ENCODE measurements around the gene MNT.

MNT gene

GRCh38 chr17:2362016-2362415, 38.8 kb downstream of the MNT start:
- DNase-seq = no peak

GRCh38 chr17:2361010-2361760, 39.7 kb downstream of the MNT start:
- DNase-seq = no peak

- no peak for DNase-seq
These were observed 42.9 kb downstream of the MNT start for GRCh38 chr17:2357931-2358434.

GRCh38 chr17:2357237-2357636, 43.6 kb downstream of the MNT start:
- DNase-seq = no peak

- DNase-seq = no peak
These were observed 46.5 kb downstream of the MNT start for GRCh38 chr17:2354311-2354710.

- no peak for DNase-seq
These were observed 49.6 kb downstream of the MNT start for GRCh38 chr17:2351269-2351668.

GRCh38 chr17:2347805-2348685, 52.8 kb downstream of the MNT start:
- no peak for DNase-seq

- no peak for DNase-seq
These were observed 54.4 kb downstream of the MNT start for GRCh38 chr17:2346475-2346874.

DNA sequence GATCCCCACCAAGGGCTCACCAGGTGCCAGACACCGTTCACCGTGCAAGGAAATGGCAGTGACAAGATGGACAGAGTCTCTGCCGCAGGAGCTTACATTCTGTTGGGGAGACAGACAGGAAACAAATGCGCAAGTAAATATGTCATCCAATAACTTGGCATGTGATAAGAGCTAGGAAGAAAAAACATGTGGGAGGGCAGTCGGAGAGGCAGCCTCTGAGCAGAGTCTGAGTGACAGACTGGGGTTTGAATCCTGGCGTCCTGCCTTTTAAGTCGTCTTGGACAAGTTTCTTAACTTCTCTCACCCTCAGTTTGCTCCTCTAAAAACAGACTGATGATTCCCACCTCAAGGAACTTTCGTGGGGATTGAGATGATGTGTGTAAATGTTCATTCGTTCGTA, 56.3 kb downstream of the MNT start:
- DNase-seq = no peak

DNA sequence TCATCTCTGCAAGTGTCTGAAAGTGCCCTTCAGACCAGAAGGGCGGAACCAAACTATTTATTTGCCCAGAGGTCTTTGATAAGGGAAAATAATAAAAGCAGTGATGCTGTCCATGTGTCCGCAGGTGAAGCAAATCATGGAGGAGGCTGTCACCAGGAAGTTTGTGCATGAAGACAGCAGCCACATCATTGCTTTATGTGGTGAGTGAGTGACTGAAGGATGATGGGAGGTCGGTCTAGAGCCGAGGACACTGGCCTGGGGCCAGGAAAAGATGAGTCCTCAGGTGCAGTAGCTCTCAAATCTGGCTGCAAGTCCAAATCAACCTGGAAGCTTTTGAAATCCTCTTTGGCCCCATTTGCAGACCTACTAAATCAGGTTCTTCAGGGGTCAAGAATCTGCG, 57.4 kb downstream of the MNT start:
- no peak for DNase-seq

DNA sequence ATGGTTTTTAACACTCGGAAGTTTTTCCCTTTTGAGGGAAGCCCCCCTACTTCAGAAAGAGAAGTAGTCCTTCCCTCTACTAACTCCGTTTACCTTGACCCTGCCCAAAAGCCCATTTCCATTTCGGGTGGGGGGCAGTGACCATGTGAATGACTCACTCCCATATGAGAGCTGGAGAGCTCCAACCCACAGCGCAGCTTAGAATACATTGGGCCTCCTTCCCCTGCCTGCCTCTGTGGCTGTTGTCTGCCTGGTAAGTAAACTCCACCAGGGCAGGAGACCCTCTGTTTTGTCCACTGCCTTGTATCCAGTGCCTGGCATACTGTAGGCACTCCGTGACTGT, 62.6 kb downstream of the MNT start:
- DNase-seq = no peak

DNA sequence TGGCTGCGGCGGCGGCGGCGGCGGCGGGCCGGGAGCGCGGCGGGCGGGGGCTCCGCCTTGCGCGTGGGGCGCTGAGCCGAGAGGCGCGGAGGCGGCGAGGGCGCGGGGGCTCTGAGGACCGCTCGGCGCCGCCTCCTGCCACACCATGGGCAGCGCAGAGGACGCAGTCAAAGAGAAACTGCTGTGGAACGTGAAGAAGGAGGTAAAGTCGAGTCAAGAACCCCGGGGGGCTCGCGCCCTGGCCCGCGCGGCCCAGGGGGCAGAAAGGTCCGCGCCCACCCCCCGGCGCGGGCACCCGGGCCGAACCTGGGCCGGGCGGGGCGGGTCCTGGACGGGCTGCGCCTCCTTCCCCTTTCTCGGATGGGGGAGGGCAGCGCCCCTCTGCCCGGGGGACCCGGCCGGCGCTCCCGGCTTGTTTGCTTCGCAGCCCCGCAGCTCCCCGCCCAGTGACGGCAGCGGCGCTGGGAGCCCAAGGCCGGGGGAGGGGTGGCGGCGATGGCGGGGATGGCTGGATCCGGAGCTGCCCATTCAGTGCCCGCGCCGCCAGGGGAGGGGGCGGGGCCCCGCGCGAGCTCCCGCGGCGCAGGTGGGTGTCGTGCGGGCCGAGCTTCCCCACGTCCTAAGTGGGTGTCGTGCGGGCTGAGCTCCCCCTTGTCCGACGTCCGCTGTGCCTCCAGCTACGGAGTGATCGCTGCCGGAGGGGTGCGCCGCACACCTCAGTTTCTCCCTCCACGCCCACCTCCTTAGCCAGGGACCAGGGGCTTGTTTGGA, 63.1 kb downstream of the MNT start:
- DNase-seq = peak; percentile 42

DNA sequence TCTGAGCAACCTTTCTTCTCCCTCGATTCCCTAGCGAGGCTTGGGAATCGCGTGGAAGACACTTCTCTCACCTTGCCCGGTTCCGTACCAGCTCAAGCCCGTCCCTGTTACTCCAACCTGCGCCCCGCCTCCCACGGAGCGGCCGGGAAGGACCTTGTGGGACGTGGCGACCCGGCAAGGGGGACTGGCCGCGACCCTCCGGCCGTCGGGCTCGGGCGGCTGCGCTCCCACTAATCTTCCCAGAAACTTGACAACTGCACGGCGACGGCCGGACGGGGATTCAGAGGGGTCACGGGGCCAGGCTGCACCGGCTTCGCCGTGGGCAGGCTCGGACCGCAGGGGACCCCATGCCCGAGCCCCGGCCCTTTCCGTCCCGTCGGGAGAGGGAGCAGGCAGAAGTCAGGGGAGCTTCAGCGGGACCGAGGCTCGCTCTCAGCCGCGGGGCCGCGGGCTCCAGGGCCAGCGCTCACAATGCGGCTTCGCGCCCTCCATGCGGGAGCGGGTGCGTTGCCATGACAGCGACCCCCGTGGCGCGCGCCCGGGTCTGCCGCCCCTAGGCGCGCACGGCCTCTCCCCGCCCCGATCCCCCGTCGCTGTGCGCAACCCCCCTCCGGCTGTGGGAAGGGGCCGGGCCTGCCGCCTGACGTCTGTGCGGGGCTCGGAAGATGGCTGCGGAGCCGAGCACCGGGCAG, 63.9 kb downstream of the MNT start, which contains the start of gene SGSM2:
Gene SGSM2 (plus strand): TSS at position 650 of the 692 bp plus-strand sequence. CDS start 188 bp downstream, outside the sequence.
- peak; percentile 65 for DNase-seq

GRCh38 chr17:2336215-2336851, 64.5 kb downstream of the MNT start, which contains the start of gene TSR1:
TSR1 (minus strand) TSS chr17:2336457; CDS start chr17:2336427, 30 bp downstream.
- peak; percentile 79 for DNase-seq

DNA sequence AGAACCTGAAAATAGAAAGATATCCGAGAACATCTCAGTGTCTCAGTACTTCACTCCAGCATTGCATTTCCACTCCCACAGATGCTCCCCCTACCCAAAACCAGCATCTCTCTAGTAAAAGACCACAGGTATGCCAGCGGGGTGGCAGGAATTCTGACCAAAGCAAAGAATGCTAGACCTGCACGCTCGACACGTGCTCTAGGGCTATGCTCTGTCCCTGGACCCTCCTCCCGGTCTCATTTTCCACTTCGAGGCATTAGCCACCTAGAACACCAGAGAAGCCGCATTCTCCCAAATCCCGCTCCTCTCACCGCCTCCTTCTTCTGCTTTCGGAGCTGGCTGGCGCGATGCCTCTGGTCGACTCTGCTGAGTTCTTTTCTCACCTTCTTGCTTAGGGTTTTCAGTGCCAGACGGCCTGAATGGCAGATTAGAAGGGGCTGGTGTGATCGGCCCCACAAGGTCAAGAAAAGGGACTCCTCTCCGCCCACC, 65.1 kb downstream of the MNT start:
- no peak for DNase-seq
